ENCODE data around the gene CIROP.

Gene CIROP

GRCh38 chr14:23140371-23140770 is 35.6 kb upstream of the CIROP start:
- no peak for DNase-seq (ENCODE audit: low read depth)
- TF ChIP-seq CTCF (conservative IDR thresholded peaks at IDR 0.05; ENCODE audit: low read depth, low read length), result no peak
- no peak overlapping the region for H3K4me3 ChIP-seq (ENCODE audit: low read depth, low read length)

- no peak for DNase-seq (ENCODE audit: low read depth)
- no peak for TF ChIP-seq CTCF (conservative IDR thresholded peaks at IDR 0.05; ENCODE audit: low read depth, low read length)
- no peak overlapping the region for H3K4me3 ChIP-seq (ENCODE audit: low read depth, low read length)
Observed at GRCh38 chr14:23139874-23140273, 35.1 kb upstream of the CIROP start.

- H3K4me3 ChIP-seq (ENCODE audit: low read depth, low read length), result no peak overlapping the region
- no peak for DNase-seq (ENCODE audit: low read depth)
- TF ChIP-seq CTCF (conservative IDR thresholded peaks at IDR 0.05; ENCODE audit: low read depth, low read length), result no peak
Observed at GRCh38 chr14:23137813-23138535, 33.2 kb upstream of the CIROP start.

- H3K4me3 ChIP-seq (ENCODE audit: low read depth, low read length), result no peak overlapping the region
- DNase-seq (ENCODE audit: low read depth), result no peak
- no peak for TF ChIP-seq CTCF (conservative IDR thresholded peaks at IDR 0.05; ENCODE audit: low read depth, low read length)
Observed at GRCh38 chr14:23137192-23137812, 32.5 kb upstream of the CIROP start.

- no peak for DNase-seq (ENCODE audit: low read depth)
- H3K4me3 ChIP-seq (ENCODE audit: low read depth, low read length), result no peak overlapping the region
- TF ChIP-seq CTCF (conservative IDR thresholded peaks at IDR 0.05; ENCODE audit: low read depth, low read length), result no peak
Observed at GRCh38 chr14:23136566-23137133, 31.9 kb upstream of the CIROP start.

- TF ChIP-seq CTCF (conservative IDR thresholded peaks at IDR 0.05; ENCODE audit: low read depth, low read length), result no peak
- DNase-seq (ENCODE audit: low read depth), result no peak
Observed at GRCh38 chr14:23132970-23133369, 28.2 kb upstream of the CIROP start.

More at GRCh38 chr14:23132970-23133369, 28.2 kb upstream of the CIROP start:
- H3K4me3 ChIP-seq (ENCODE audit: low read depth, low read length), result no peak overlapping the region

All from choroid plexus epithelial cell (primary cell).